Tibial nerve (tissue), 4 donors: ENCODE data around the gene PPP6R2.

Experiments
- EP300 ChIP-seq, 2 donors: sonication (generic); formaldehyde crosslinking; IDR thresholded peaks; one replicate each; pipeline ENCODE4 v1.6.1; 2017; ENCODE audit warnings: antibody characterized with exemption in 2 of 2, mild to moderate bottlenecking in 1 of 2
- POLR2A ChIP-seq, 2 donors: fragments of 450-650 bp; IDR thresholded peaks; one replicate each; pipeline ENCODE4 v1.6.1; 2017; ENCODE audit warnings: antibody characterized with exemption in 2 of 2, mild to moderate bottlenecking in 2 of 2, moderate library complexity in 2 of 2
- TF ChIP-seq, protein P1 (sequence below), 5 experiments: fragments of 200-600 bp in 3 of 5; fragments of 450-650 bp in 2 of 5; sonication (generic) in 3 of 5; IDR thresholded peaks; one replicate each; pipeline ENCODE4 v1.5.1; 2016 to 2019; ENCODE audit warnings: antibody characterized with exemption in 5 of 5, mild to moderate bottlenecking in 3 of 5, moderate library complexity in 2 of 5

DNA sequence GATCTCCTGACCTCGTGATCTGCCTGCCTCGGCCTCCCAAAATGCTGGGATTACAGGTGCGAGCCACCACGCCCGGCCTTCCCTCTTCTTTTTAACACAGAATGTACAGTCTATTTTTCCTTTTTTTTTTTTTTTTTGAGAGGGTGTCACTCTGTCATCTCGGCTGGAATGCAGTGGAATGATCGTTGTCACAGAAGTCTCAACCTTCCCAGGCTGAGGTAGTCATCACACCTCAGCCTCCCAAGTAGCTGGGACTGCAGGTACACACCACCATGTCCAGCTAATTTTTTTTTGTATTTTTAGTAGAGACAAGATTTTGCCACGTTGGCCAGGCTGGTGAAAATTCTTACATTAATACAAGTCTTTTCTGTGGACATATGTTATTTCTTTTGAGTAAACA lies 13.1 kb downstream of the PPP6R2 start:
- TF ChIP-seq POLR2A (IDR thresholded peaks at IDR 0.05) (no peak), EP300 (IDR thresholded peaks at IDR 0.05) (no peak)
- TF ChIP-seq, protein P1, sequence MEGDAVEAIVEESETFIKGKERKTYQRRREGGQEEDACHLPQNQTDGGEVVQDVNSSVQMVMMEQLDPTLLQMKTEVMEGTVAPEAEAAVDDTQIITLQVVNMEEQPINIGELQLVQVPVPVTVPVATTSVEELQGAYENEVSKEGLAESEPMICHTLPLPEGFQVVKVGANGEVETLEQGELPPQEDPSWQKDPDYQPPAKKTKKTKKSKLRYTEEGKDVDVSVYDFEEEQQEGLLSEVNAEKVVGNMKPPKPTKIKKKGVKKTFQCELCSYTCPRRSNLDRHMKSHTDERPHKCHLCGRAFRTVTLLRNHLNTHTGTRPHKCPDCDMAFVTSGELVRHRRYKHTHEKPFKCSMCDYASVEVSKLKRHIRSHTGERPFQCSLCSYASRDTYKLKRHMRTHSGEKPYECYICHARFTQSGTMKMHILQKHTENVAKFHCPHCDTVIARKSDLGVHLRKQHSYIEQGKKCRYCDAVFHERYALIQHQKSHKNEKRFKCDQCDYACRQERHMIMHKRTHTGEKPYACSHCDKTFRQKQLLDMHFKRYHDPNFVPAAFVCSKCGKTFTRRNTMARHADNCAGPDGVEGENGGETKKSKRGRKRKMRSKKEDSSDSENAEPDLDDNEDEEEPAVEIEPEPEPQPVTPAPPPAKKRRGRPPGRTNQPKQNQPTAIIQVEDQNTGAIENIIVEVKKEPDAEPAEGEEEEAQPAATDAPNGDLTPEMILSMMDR (IDR thresholded peaks at IDR 0.05) = no peak
